ENCODE measurements around the gene FOXP1.
A peak's percentile ranks its signal among the peaks of the same experiment; 100 is the strongest.

Gene FOXP1

DNA sequence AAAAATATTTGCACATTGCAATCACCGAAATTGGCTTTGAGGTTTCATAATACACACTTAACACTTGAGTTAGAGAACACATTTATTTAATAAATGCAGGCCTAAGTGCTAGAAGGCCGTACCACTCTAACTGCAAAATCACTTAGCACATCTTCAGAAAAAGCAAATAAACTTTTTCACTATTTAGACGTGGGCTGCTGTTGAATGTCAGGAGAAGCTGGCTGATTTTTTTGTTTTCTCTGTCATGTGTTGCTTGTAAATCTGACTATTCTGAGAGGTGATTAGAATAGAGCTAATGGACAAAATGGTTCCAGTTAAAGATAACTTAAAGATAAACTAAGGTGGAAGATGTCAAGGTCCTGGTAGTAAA, 265.1 kb downstream of the FOXP1 start:
- no peaks in the 10 kb centered on the region for H3K36me3 ChIP-seq (ENCODE audit: low read length)
- H3K9me3 ChIP-seq (ENCODE audit: insufficient read depth, low read length) = no peaks in the 10 kb centered on the region
- no peak for TF ChIP-seq CTCF (IDR thresholded peaks at IDR 0.05; ENCODE audit: insufficient read depth, low read length, poor library complexity, severe bottlenecking)
- TF ChIP-seq EZH2phosphoT487 (conservative IDR thresholded peaks at IDR 0.05; ENCODE audit: low read length) = no peak
- no peaks in the 10 kb centered on the region for H3K27me3 ChIP-seq (ENCODE audit: low read length)
- no peak overlapping the region for H3K27ac ChIP-seq (ENCODE audit: low read depth, low read length)
- H3K4me3 ChIP-seq (ENCODE audit: insufficient read depth, low read length, poor library complexity, severe bottlenecking) = no peak overlapping the region
- H3F3A ChIP-seq (ENCODE audit: insufficient read depth) = no peaks in the 10 kb centered on the region; the same call in 1 of the 2 replicates
- H3K9ac ChIP-seq (ENCODE audit: low read length) = no peak overlapping the region
- no peak overlapping the region for H2AFZ ChIP-seq (ENCODE audit: low read depth, low read length, severe bottlenecking)
- H4K20me1 ChIP-seq (ENCODE audit: low read depth, low read length) = no peaks in the 10 kb centered on the region
- no peaks in the 10 kb centered on the region for H3K79me2 ChIP-seq (ENCODE audit: insufficient read depth, low read length)
- peak overlapping the region; percentile 57 for H3K4me2 ChIP-seq (ENCODE audit: low read depth, low read length, poor library complexity, severe bottlenecking)
- no peaks in the 10 kb centered on the region for H3K9me2 ChIP-seq (replicated peaks; ENCODE audit: insufficient read depth, low read length)

GRCh38 chr3:71317749-71318457, 265.6 kb downstream of the FOXP1 start:
- H3K4me2 ChIP-seq (ENCODE audit: low read depth, low read length, poor library complexity, severe bottlenecking) = peak overlapping the region; percentile 57

GRCh38 chr3:71317140-71317539, 266.4 kb downstream of the FOXP1 start:
- no peaks in the 10 kb centered on the region for H3K9me3 ChIP-seq (ENCODE audit: insufficient read depth, low read length)
- no peaks in the 10 kb centered on the region for H4K20me1 ChIP-seq (ENCODE audit: low read depth, low read length)
- TF ChIP-seq EZH2phosphoT487 (conservative IDR thresholded peaks at IDR 0.05; ENCODE audit: low read length) (no peak), CTCF (IDR thresholded peaks at IDR 0.05; ENCODE audit: insufficient read depth, low read length, poor library complexity, severe bottlenecking) (no peak)
- H3K27ac ChIP-seq (ENCODE audit: low read depth, low read length) = peak overlapping the region; percentile 48; the same call in 1 of the 2 replicates
- peak overlapping the region; percentile 57 for H3K4me2 ChIP-seq (ENCODE audit: low read depth, low read length, poor library complexity, severe bottlenecking)
- no peaks in the 10 kb centered on the region for H3K79me2 ChIP-seq (ENCODE audit: insufficient read depth, low read length)
- H3K4me3 ChIP-seq (ENCODE audit: insufficient read depth, low read length, poor library complexity, severe bottlenecking) = no peak overlapping the region
- no peak overlapping the region for H2AFZ ChIP-seq (ENCODE audit: low read depth, low read length, severe bottlenecking)
- no peak overlapping the region for H3K9ac ChIP-seq (ENCODE audit: low read length)
- H3F3A ChIP-seq (ENCODE audit: insufficient read depth) = no peaks in the 10 kb centered on the region; the same call in 1 of the 2 replicates
- no peaks in the 10 kb centered on the region for H3K9me2 ChIP-seq (replicated peaks; ENCODE audit: insufficient read depth, low read length)
- no peaks in the 10 kb centered on the region for H3K27me3 ChIP-seq (ENCODE audit: low read length)
- H3K36me3 ChIP-seq (ENCODE audit: low read length) = no peaks in the 10 kb centered on the region

More at GRCh38 chr3:71317749-71318457, 265.6 kb downstream of the FOXP1 start:
- Histone ChIP-seq H3K4me3 (ENCODE audit: insufficient read depth, low read length, poor library complexity, severe bottlenecking) (no peak overlapping the region), H2AFZ (ENCODE audit: low read depth, low read length, severe bottlenecking) (no peak overlapping the region), H4K20me1 (ENCODE audit: low read depth, low read length) (no peaks in the 10 kb centered on the region), H3K36me3 (ENCODE audit: low read length) (no peaks in the 10 kb centered on the region), H3K9ac (ENCODE audit: low read length) (no peak overlapping the region), H3K9me3 (ENCODE audit: insufficient read depth, low read length) (no peaks in the 10 kb centered on the region), H3F3A (ENCODE audit: insufficient read depth) (no peaks in the 10 kb centered on the region; the same call in 1 of the 2 replicates), H3K27ac (ENCODE audit: low read depth, low read length) (peak overlapping the region; percentile 48), H3K9me2 (replicated peaks; ENCODE audit: insufficient read depth, low read length) (no peaks in the 10 kb centered on the region), H3K79me2 (ENCODE audit: insufficient read depth, low read length) (no peaks in the 10 kb centered on the region), H3K27me3 (ENCODE audit: low read length) (no peaks in the 10 kb centered on the region)
- TF ChIP-seq CTCF (IDR thresholded peaks at IDR 0.05; ENCODE audit: insufficient read depth, low read length, poor library complexity, severe bottlenecking) (no peak), EZH2phosphoT487 (conservative IDR thresholded peaks at IDR 0.05; ENCODE audit: low read length) (no peak)

Measured in SU-DHL-6 (cell line).